Activated naive CD4-positive, alpha-beta T cell treated with anti-CD3 and anti-CD28 coated beads for 36 hours (primary cell): ENCODE measurements around the gene ZNF674. TPM values are rescaled to one million over a fixed set of nuclear protein-coding genes. Genes with fewer than 3 reads are reported as not detected.
"Not testable (repeated sequence)": the region's sequence is repeated elsewhere in the genome, so short reads cannot be mapped to it uniquely, and the experiment has no call there.

Source experiments
- CTCF ChIA-PET: fragments of 350-600 bp; sonication (Branson Sonifier 250); formaldehyde crosslinking; loops from one replicate; lab custom pipeline; 2021; ENCODE audit warnings: antibody characterized with exemption; lab: Charles Lee
- DNase-seq: peaks from one replicate; pipeline ENCODE4 v3.0.0-alpha.2; 2020
- H3K27ac Mint-ChIP-seq: one replicate; pipeline ENCODE4 v1.8.0; 2021; ENCODE audit warnings: mild to moderate bottlenecking, mixed read lengths
- H3K27me3 Mint-ChIP-seq: one replicate; pipeline ENCODE4 v1.8.0; 2021; ENCODE audit warnings: low read depth, mixed read lengths
- H3K36me3 Mint-ChIP-seq: one replicate; pipeline ENCODE4 v1.8.0; 2021; ENCODE audit warnings: low read depth, mixed read lengths
- H3K4me1 Mint-ChIP-seq: one replicate; pipeline ENCODE4 v1.8.0; 2021; ENCODE audit warnings: low read depth, mixed read lengths
- H3K4me3 Mint-ChIP-seq: one replicate; pipeline ENCODE4 v1.8.0; 2021; ENCODE audit warnings: mild to moderate bottlenecking, moderate library complexity, mixed read lengths
- H3K9me3 Mint-ChIP-seq: one replicate; pipeline ENCODE4 v1.8.0; 2021; ENCODE audit warnings: mixed read lengths
- intact Hi-C: fragments of 100-400 bp; cut with micrococcal nuclease; formaldehyde crosslinking; loops from one replicate; pipeline ENCODE4 v1.15.1; 2023
- total RNA-seq, 2 experiments: library from RNA; stranded (reverse); gene quantifications; one replicate each; pipeline ENCODE4 v1.2.3, GENCODE V29; 2021

The ZNF674 gene
- total RNA-seq, 2 experiments from 2014 or later = 0.94 to 1.9 TPM

- DNase-seq = no peak
- H3K9me3 Mint-ChIP-seq = no peaks in the 10 kb centered on the region
- H3K4me1 Mint-ChIP-seq = peaks cover 6% of the 10 kb centered on the region
- no peak overlapping the region for H3K27ac Mint-ChIP-seq
- CTCF ChIA-PET = interaction anchor here (0.6 to 1.2 kb wide), 2 partner anchors 11 to 530 kb away, joined by 3 read pairs; no protein-coding TSS in a partner anchor
- intact Hi-C loops = no loop called here
- H3K27me3 Mint-ChIP-seq = no peaks in the 10 kb centered on the region
- no peak overlapping the region for H3K4me3 Mint-ChIP-seq
- peaks cover 1% of the 10 kb centered on the region for H3K36me3 Mint-ChIP-seq
Measured at GRCh38 chrX:46561824-46562657, 16.8 kb upstream of the ZNF674 start.

DNA sequence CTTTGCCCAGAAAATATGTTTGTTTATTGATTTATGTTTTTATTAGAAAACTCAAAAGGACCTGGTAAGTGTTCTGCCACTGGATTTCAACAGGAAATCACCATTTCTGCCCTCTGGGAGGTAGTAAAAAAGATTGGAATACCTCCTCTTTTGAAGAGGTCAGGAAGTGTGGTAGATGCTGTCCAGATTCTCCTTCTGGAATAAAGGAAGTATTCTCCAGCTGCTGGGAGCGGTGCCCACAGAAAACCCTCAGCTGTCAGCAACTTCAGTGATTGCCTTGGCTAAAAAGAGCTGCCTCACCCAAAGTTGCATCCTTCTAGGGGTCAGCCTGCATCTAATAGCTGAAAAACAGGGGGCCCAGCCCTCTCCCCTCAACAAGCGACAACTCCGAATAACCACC, 13.8 kb upstream of the ZNF674 start:
- no peaks in the 10 kb centered on the region for H3K9me3 Mint-ChIP-seq
- H3K4me3 Mint-ChIP-seq = no peak overlapping the region
- CTCF ChIA-PET = no interaction called here
- peaks cover 1% of the 10 kb centered on the region for H3K36me3 Mint-ChIP-seq
- no peak overlapping the region for H3K27ac Mint-ChIP-seq
- intact Hi-C loops = no loop called here
- H3K27me3 Mint-ChIP-seq = no peaks in the 10 kb centered on the region
- DNase-seq = no peak
- peaks cover 6% of the 10 kb centered on the region for H3K4me1 Mint-ChIP-seq

DNA sequence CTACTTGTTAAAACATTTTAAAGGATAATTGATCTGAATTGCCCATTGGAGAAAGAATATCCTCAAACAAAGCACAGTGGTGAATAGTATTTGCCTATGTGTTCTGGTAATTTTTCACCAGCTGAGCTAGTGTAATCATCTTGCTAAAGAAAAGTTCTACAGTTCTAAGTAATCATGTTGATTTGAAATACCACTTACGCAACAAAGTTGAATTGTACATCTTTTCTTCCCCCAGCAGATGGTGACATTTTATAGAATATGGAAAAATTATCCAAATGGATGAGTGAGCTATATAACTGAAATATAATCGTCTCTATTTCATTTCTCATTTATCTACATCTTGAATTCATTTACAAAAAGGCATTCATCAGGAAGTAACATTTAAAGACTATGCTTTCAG, 9.7 kb upstream of the ZNF674 start:
- Mint-ChIP-seq H3K27ac (no peak overlapping the region), H3K4me1 (no peaks in the 10 kb centered on the region), H3K9me3 (no peaks in the 10 kb centered on the region), H3K4me3 (no peak overlapping the region), H3K36me3 (no peaks in the 10 kb centered on the region), H3K27me3 (no peaks in the 10 kb centered on the region)
- no peak for DNase-seq
- intact Hi-C loops = no loop called here
- CTCF ChIA-PET = interaction anchor here (0.8 kb wide), 1 partner anchor 205 kb away, joined by 4 read pairs; no protein-coding TSS in a partner anchor

GRCh38 chrX:46553935-46554334, 8.7 kb upstream of the ZNF674 start:
- intact Hi-C loops = no loop called here
- peaks cover 1% of the 10 kb centered on the region for H3K36me3 Mint-ChIP-seq
- H3K4me3 Mint-ChIP-seq = no peak overlapping the region
- no peak for DNase-seq
- H3K9me3 Mint-ChIP-seq = peaks cover under 1% of the 10 kb centered on the region
- no peak overlapping the region for H3K27ac Mint-ChIP-seq
- H3K27me3 Mint-ChIP-seq = no peaks in the 10 kb centered on the region
- H3K4me1 Mint-ChIP-seq = peaks cover 3% of the 10 kb centered on the region
- CTCF ChIA-PET = no interaction called here

- intact Hi-C loops = no loop called here
- no peak overlapping the region for H3K4me3 Mint-ChIP-seq
- DNase-seq = no peak
- H3K9me3 Mint-ChIP-seq = peaks cover 1% of the 10 kb centered on the region
- peaks cover 12% of the 10 kb centered on the region for H3K4me1 Mint-ChIP-seq
- H3K36me3 Mint-ChIP-seq = peaks cover 6% of the 10 kb centered on the region
- CTCF ChIA-PET = no interaction called here
- no peaks in the 10 kb centered on the region for H3K27me3 Mint-ChIP-seq
- no peak overlapping the region for H3K27ac Mint-ChIP-seq
Measured at GRCh38 chrX:46551494-46552128, 6.4 kb upstream of the ZNF674 start.

DNA sequence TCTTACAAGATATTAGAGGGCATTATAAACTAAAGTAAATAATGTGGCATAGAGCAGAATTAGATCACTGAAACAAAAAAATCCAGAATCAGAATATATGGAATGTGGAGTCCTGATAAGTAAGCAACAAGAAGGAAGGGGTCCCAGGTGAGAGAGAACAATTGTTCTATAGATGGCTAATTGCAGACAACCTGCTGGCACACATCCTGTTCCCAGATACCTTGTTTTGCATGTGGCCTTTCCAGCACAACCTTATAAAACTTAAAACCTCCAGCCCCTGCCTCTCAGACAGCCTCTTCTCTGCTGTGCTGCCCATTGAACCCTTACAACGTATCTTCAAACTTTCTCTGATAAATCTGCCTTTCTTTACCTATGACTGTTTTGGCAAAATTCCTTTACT, 4.7 kb upstream of the ZNF674 start:
- CTCF ChIA-PET = no interaction called here
- Mint-ChIP-seq H3K27ac (no peak overlapping the region), H3K27me3 (no peaks in the 10 kb centered on the region), H3K4me1 (peaks cover 17% of the 10 kb centered on the region), H3K9me3 (peaks cover 1% of the 10 kb centered on the region), H3K4me3 (no peak overlapping the region), H3K36me3 (peaks cover 6% of the 10 kb centered on the region)
- intact Hi-C loops = no loop called here
- no peak for DNase-seq

DNA sequence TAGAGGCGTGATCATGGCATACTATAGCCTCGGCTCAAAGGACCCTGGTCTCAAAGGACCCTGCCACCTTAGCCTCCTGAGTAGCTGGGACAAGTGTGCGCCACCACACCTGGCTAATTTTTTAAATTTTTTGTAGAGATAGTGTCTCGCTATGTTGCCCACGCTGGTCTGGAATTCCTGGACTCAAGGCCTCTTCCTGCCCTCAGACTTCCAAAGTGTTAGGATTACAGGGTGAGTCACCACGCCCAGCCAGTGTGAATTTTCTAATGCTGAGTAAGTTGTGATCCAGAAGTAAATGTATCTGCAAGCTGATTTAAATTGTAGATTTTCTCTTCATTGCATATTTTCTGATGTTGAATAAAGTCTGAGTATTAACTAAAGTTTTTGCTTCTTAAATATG, 2.6 kb upstream of the ZNF674 start:
- intact Hi-C loops = no loop called here
- DNase-seq = no peak
- CTCF ChIA-PET = no interaction called here
- Mint-ChIP-seq H3K36me3 (peaks cover 6% of the 10 kb centered on the region), H3K27me3 (no peaks in the 10 kb centered on the region), H3K9me3 (peaks cover 1% of the 10 kb centered on the region), H3K4me1 (peaks cover 30% of the 10 kb centered on the region), H3K27ac (no peak overlapping the region), H3K4me3 (no peak overlapping the region)

DNA sequence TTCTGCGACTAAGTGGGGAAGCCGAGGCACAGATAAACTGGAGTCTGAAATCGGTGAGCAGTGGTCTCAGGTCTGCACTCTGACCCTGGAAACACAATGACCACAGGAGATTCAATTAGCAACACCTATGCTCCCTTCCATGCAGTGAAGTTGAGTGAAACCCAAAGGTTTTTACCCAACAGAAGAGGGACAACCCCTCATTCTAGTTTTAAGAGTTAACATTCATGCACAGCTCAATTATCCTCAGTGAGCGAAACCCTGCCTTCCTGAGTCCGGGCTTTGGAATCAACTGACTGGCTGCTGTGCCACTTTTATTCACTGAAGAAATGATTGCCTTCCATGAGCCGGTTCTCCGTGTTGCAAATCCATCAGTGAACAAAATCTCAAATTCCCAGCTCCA, 694 bp downstream of the ZNF674 start:
- Mint-ChIP-seq H3K27ac (peak overlapping the region; percentile 98), H3K4me1 (peaks cover 28% of the 10 kb centered on the region), H3K4me3 (peak overlapping the region; percentile 95)
- H3K9me3 Mint-ChIP-seq, H3K27me3 Mint-ChIP-seq, intact Hi-C loops, H3K36me3 Mint-ChIP-seq, CTCF ChIA-PET: not testable (repeated sequence)
- DNase-seq = peak; percentile 30

DNA sequence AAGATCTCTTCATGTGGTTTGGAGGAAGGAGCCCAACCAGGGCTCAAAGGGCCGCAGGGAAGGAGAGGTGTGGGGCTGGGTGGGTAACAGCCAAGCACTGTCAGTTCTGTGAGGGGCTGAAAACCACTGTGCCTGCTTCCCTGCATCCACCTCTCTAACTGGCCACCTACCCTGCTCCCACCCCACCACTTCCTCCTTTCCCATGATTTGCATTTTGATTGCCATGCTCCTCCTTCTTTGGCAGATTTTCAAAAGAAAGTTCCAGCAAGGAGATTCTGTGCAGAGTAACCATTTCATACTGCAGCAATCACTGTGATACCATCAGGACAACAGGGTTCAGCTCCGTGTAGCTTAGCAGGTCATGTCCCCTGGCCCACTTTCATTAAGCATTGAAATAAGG, 1.8 kb downstream of the ZNF674 start:
- Mint-ChIP-seq H3K36me3 (peaks cover 2% of the 10 kb centered on the region), H3K27ac (no peak overlapping the region), H3K4me3 (no peak overlapping the region), H3K27me3 (no peaks in the 10 kb centered on the region), H3K9me3 (no peaks in the 10 kb centered on the region), H3K4me1 (peaks cover 25% of the 10 kb centered on the region)
- no peak for DNase-seq
- intact Hi-C loops = no loop called here
- CTCF ChIA-PET = no interaction called here

DNA sequence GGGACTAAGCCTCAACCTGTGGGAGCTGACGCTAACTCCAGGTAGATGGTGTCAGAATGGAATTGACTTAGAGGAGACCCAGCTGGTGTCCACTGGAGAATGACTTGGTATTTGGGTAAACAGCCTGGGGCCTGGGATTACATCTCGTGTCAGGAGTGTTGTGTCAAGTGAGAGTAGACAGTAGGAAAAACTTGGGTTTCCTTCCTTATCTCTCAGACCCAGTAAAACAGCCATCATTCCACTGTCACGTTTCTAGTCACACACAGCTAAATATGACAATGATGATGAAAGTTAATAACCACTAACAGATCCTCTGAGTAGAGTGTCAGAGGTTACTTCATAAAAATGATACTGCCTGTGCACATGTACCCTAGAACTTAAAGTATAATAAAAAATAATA, 13.8 kb downstream of the ZNF674 start:
- no peak for DNase-seq
- Mint-ChIP-seq H3K27ac (no peak overlapping the region), H3K9me3 (no peaks in the 10 kb centered on the region), H3K36me3 (no peaks in the 10 kb centered on the region), H3K4me1 (no peaks in the 10 kb centered on the region), H3K27me3 (no peaks in the 10 kb centered on the region), H3K4me3 (no peak overlapping the region)
- intact Hi-C loops = no loop called here
- CTCF ChIA-PET = no interaction called here

- DNase-seq, CTCF ChIA-PET, H3K27ac Mint-ChIP-seq, H3K4me1 Mint-ChIP-seq, H3K27me3 Mint-ChIP-seq, H3K4me3 Mint-ChIP-seq, H3K9me3 Mint-ChIP-seq, H3K36me3 Mint-ChIP-seq, intact Hi-C loops: not testable (repeated sequence)
Measured at GRCh38 chrX:46530404-46530908, 14.8 kb downstream of the ZNF674 start.

DNA sequence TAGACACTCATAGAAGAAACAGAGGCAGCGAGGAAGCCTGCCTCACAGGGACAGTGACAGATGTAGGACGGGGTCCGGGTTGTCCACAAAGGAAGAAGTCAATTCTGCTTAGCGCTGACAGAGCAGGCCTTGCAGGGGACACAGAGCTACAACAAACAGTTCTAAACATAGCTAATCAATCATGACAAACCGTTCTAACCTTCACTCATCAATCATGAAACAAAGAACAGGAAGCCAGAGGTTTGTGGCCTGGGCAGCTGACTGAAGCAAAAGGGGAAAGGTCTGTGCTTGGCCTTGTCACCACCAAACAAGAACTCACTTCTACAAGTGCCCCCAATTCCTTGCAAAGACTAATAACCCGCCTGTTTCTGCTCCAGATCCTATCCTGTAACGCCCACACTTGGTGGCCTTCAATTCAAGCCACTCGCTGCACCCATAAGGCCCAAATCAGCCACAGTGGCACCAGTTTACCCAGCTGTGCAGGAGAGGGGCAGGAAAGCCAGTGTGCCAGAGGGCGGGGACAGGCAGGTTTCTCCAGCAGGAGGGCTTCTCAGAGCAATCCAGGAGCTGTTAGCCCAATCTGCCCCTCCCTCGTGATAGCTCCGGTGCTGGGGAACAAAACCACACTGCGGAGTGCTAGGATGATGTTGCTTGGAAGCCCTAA, 15.3 kb downstream of the ZNF674 start:
- H3K9me3 Mint-ChIP-seq, H3K4me3 Mint-ChIP-seq, H3K4me1 Mint-ChIP-seq, H3K27me3 Mint-ChIP-seq, H3K27ac Mint-ChIP-seq, DNase-seq, intact Hi-C loops, H3K36me3 Mint-ChIP-seq: not testable (repeated sequence)
- CTCF ChIA-PET = interaction anchor here (0.7 kb wide), 1 partner anchor 24 kb away, joined by 3 read pairs; no protein-coding TSS in a partner anchor
